OCI-LY7 (cell line): ENCODE results near the gene SYK. TPM values are rescaled to one million over a fixed set of nuclear protein-coding genes. Genes with fewer than 3 reads are reported as not detected.

Experiments
- BruUV-seq: library from RNA; stranded (reverse); fragments of 400-500 nt; replicated peaks from 2 replicates; lab custom pipeline; 2021; lab: Mats Ljungman, UMichigan
- CTCF ChIA-PET: fragments of 300-600 bp; sonication (Branson Sonifier 250); formaldehyde crosslinking; loops from one replicate; lab custom pipeline; 2022; ENCODE audit warnings: antibody characterized with exemption; ENCODE audit not compliant: unreplicated experiment; lab: Charles Lee
- POLR2A ChIA-PET: fragments of 300-600 bp; sonication (Branson Sonifier 250); formaldehyde crosslinking; loops from one replicate; lab custom pipeline; 2022; ENCODE audit warnings: antibody characterized with exemption; lab: Charles Lee
- DNase-seq: peaks from one replicate; pipeline ENCODE4 v3.0.0-alpha.2; 2015; ENCODE audit warnings: low spot score
- H2AFZ ChIP-seq: fragments of 200-600 bp; sonication (generic), shearing (Covaris generic); 2 replicates; pipeline ENCODE4 v1.6.1; 2014; ENCODE audit warnings: mild to moderate bottlenecking, antibody characterized with exemption, low read length, moderate library complexity
- H3K27ac ChIP-seq: fragments of 200-600 bp; sonication (generic); 2 replicates; pipeline ENCODE4 v1.5.1; 2014; ENCODE audit warnings: mixed run types, low read depth, mild to moderate bottlenecking, moderate library complexity, low read length, inconsistent platforms; ENCODE audit not compliant: poor library complexity, severe bottlenecking
- H3K36me3 ChIP-seq: fragments of 200-600 bp; sonication (generic); 2 replicates; pipeline ENCODE4 v1.6.1; 2014; ENCODE audit warnings: mild to moderate bottlenecking, antibody characterized with exemption, low read length, moderate library complexity, mixed read lengths; ENCODE audit not compliant: insufficient read depth
- H3K4me1 ChIP-seq: fragments of 200-600 bp; sonication (generic); 2 replicates; pipeline ENCODE4 v1.5.1; 2014; ENCODE audit warnings: mild to moderate bottlenecking, low read length; ENCODE audit not compliant: insufficient read depth, poor library complexity, severe bottlenecking
- H3K4me2 ChIP-seq: fragments of 200-600 bp; sonication (generic); 2 replicates; pipeline ENCODE4 v1.6.1; 2014; ENCODE audit warnings: mild to moderate bottlenecking, low read length
- H3K4me3 ChIP-seq: fragments of 200-600 bp; sonication (generic); 2 replicates; pipeline ENCODE4 v1.5.1; 2014; ENCODE audit warnings: mild to moderate bottlenecking, low read depth, low read length; ENCODE audit not compliant: poor library complexity, severe bottlenecking
- H3K79me2 ChIP-seq: fragments of 200-600 bp; sonication (generic); 2 replicates; pipeline ENCODE4 v1.6.1; 2016; ENCODE audit warnings: low read depth, mild to moderate bottlenecking, low read length, moderate library complexity, mixed read lengths; ENCODE audit not compliant: insufficient read depth
- H3K9me2 ChIP-seq: fragments of 200-600 bp; sonication (generic); 2 replicates; pipeline ENCODE4 v1.6.1; 2016; ENCODE audit warnings: mild to moderate bottlenecking, low read length, mixed read lengths; ENCODE audit not compliant: insufficient read depth
- H3K9me3 ChIP-seq: fragments of 200-600 bp; sonication (generic); 2 replicates; pipeline ENCODE4 v1.6.1; 2014; ENCODE audit warnings: mild to moderate bottlenecking, mixed run types, low read length, mixed read lengths
- H4K20me1 ChIP-seq: fragments of 200-600 bp; sonication (generic); 2 replicates; pipeline ENCODE4 v1.6.1; 2014; ENCODE audit warnings: mild to moderate bottlenecking, antibody characterized with exemption, low read length, moderate library complexity, mixed read lengths; ENCODE audit not compliant: insufficient read depth
- CTCF ChIP-seq: fragments of 200-600 bp; sonication (generic); conservative IDR thresholded peaks from 2 replicates; pipeline ENCODE4 v1.5.1; 2014; ENCODE audit warnings: mild to moderate bottlenecking, antibody characterized with exemption, low read length, moderate library complexity, mixed read lengths
- EZH2phosphoT487 ChIP-seq: fragments of 200-600 bp; sonication (generic); IDR thresholded peaks from 2 replicates; pipeline ENCODE4 v1.6.1; 2018; ENCODE audit warnings: low read depth, borderline replicate concordance, mild to moderate bottlenecking, mixed run types, antibody characterized with exemption, low read length, moderate library complexity, mixed read lengths
- intact Hi-C: fragments of 100-400 bp; cut with micrococcal nuclease; formaldehyde crosslinking; loops from one replicate; pipeline ENCODE4 v1.10.0; 2022; ENCODE audit not compliant: unreplicated experiment
- total RNA-seq, 2 experiments: library from RNA; depleted of rRNA in 1 of 2; stranded (reverse); fragments of >200 nt in 1 of 2; shearing (Covaris generic) in 1 of 2; gene quantifications; 2 replicates each; pipeline ENCODE4 v1.2.3, GENCODE V29; 2014 to 2022

SYK gene
- total RNA-seq, 2 experiments from 2014 or later = 112 to 175 TPM

- peak overlapping the region; percentile 91 for H3K4me2 ChIP-seq
- TF ChIP-seq CTCF (no peak), EZH2phosphoT487 (no peak)
- CTCF ChIA-PET = interaction anchor here (0.9 to 1.5 kb wide), 3 partner anchors 12 to 94 kb away, joined by 3 to 5 read pairs (median 3); no protein-coding TSS in a partner anchor
- H3K36me3 ChIP-seq = peaks cover 28% of the 10 kb centered on the region
- H3K4me1 ChIP-seq = peaks cover 69% of the 10 kb centered on the region
- no peak overlapping the region for H2AFZ ChIP-seq
- no peaks in the 10 kb centered on the region for H4K20me1 ChIP-seq
- BruUV-seq = TSS peak; percentile 89
- peak overlapping the region; percentile 95 for H3K27ac ChIP-seq
- H3K4me3 ChIP-seq = peak overlapping the region; percentile 91
- no peaks in the 10 kb centered on the region for H3K9me3 ChIP-seq
- intact Hi-C loops = loop anchor here (1.0 to 10.0 kb wide), 4 partner anchors 23 to 1489 kb away; partner anchors contain the start of genes CKS2 and SECISBP2
- POLR2A ChIA-PET = interaction anchor here (0.6 to 2.7 kb wide), 19 partner anchors 8 to 1060 kb away, joined by 3 to 30 read pairs (median 4); no protein-coding TSS in a partner anchor
- H3K9me2 ChIP-seq = no peaks in the 10 kb centered on the region
- DNase-seq = peak; percentile 81
- H3K79me2 ChIP-seq = peaks cover 78% of the 10 kb centered on the region
Measured at GRCh38 chr9:90803860-90804593, 2.4 kb downstream of the SYK start.

GRCh38 chr9:90805006-90805996 is 3.7 kb downstream of the SYK start:
- H4K20me1 ChIP-seq = peaks cover 4% of the 10 kb centered on the region; the same call in 1 of the 2 replicates
- peak overlapping the region; percentile 91 for H3K4me3 ChIP-seq
- H3K4me2 ChIP-seq = peak overlapping the region; percentile 91
- peaks cover 91% of the 10 kb centered on the region for H3K79me2 ChIP-seq
- peak; percentile 45 for DNase-seq
- TF ChIP-seq CTCF = no peak
- TF ChIP-seq EZH2phosphoT487 = no peak
- CTCF ChIA-PET = interaction anchor here (1.5 kb wide), 1 partner anchor 93 kb away, joined by 3 read pairs; no protein-coding TSS in a partner anchor
- H3K9me2 ChIP-seq = no peaks in the 10 kb centered on the region
- intact Hi-C loops = loop anchor here (2.0 to 10.0 kb wide), 3 partner anchors 76 to 1490 kb away; partner anchors contain the start of genes CKS2 and SECISBP2
- H3K36me3 ChIP-seq = peaks cover 40% of the 10 kb centered on the region
- no peak overlapping the region for H2AFZ ChIP-seq
- peaks cover 71% of the 10 kb centered on the region for H3K4me1 ChIP-seq
- H3K9me3 ChIP-seq = no peaks in the 10 kb centered on the region
- BruUV-seq = TSS peak; percentile 30
- POLR2A ChIA-PET = interaction anchor here (0.6 to 2.7 kb wide), 7 partner anchors 10 to 76 kb away, joined by 3 to 30 read pairs (median 6); no protein-coding TSS in a partner anchor
- H3K27ac ChIP-seq = peak overlapping the region; percentile 95
